ENCODE data around the gene VPS11. TPM values are rescaled to one million over a fixed set of nuclear protein-coding genes. Genes with fewer than 3 reads are reported as not detected.
A peak's percentile ranks its signal among the peaks of the same experiment; 100 is the strongest.

VPS11 gene
- total RNA-seq, 1 experiment from 2014 or later, result 18.6 TPM

DNA sequence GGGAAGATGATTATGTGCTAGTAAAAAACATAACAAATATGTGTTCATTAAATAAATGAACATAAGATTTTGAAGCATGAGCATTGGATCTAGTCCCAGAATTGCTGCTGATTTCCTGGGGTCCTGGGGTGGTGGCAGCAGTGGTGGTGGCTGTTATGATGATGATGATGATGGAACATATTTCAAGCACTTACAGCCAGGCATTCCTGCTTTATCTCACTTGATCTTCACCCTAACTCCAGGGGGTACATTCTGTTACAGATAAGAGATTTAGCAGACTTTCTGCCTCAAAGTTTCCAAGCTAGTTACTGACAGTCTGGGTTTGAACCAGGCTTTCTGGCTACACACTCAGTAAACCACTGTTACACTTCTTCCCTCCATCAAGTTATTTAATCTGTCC, 43.9 kb upstream of the VPS11 start:
- Histone ChIP-seq H3K4me2 (ENCODE audit: insufficient read depth, insufficient read length, low read length) (no peak overlapping the region), H3K23ac (ENCODE audit: insufficient read length, low read depth, low read length) (no peak overlapping the region), H3K4me1 (ENCODE audit: insufficient read depth, low read length) (peaks cover 4% of the 10 kb centered on the region; the same call in 1 of the 2 replicates), H3K27ac (ENCODE audit: insufficient read length, low read depth, low read length) (no peak overlapping the region), H2AFZ (ENCODE audit: low read length) (no peak overlapping the region), H2BK15ac (ENCODE audit: low read depth, low read length) (no peak overlapping the region), H3K79me2 (ENCODE audit: insufficient read depth, low read length) (peaks cover 4% of the 10 kb centered on the region; the same call in 1 of the 2 replicates), H3K14ac (ENCODE audit: insufficient read depth, low read length) (no peak overlapping the region), H3K9me3 (ENCODE audit: control insufficient read depth, low read depth, low read length) (no peaks in the 10 kb centered on the region), H3K56ac (ENCODE audit: insufficient read length, low read depth, low read length) (no peak overlapping the region), H4K20me1 (ENCODE audit: control insufficient read depth, insufficient read depth, insufficient read length) (no peaks in the 10 kb centered on the region), H3K27me3 (ENCODE audit: insufficient read depth, low read length) (no peaks in the 10 kb centered on the region), H3K23me2 (ENCODE audit: insufficient read length, low read depth, low read length, poor library complexity, severe bottlenecking) (peaks cover 3% of the 10 kb centered on the region), H3K4ac (ENCODE audit: low read depth, low read length) (no peak overlapping the region), H2BK5ac (ENCODE audit: insufficient read length, low read length) (no peak overlapping the region), H2BK120ac (ENCODE audit: low read depth, low read length, poor library complexity, severe bottlenecking) (no peak overlapping the region), H3K79me1 (ENCODE audit: insufficient read depth, low read depth, low read length, poor library complexity, severe bottlenecking) (no peaks in the 10 kb centered on the region), H2BK20ac (ENCODE audit: low read depth, low read length, poor library complexity, severe bottlenecking) (no peak overlapping the region), H4K5ac (ENCODE audit: insufficient read length, low read depth, low read length) (no peak overlapping the region), H3K18ac (ENCODE audit: insufficient read length, low read depth, low read length) (no peak overlapping the region), H2AK5ac (ENCODE audit: insufficient read length, low read length) (no peak overlapping the region), H4K91ac (ENCODE audit: insufficient read length, low read depth, low read length) (no peak overlapping the region), H2BK12ac (ENCODE audit: insufficient read length, low read depth, low read length) (no peak overlapping the region), H3K9ac (ENCODE audit: extremely low read depth, insufficient read length, low read length) (no peak overlapping the region), H3T11ph (ENCODE audit: low read length) (no peak overlapping the region), H4K8ac (replicated peaks; ENCODE audit: insufficient read length, low read depth, low read length) (no peak overlapping the region)
- Mint-ChIP-seq H3K9me3 (no peaks in the 10 kb centered on the region), H3K36me3 (ENCODE audit: insufficient read depth in 1 of 3, low read depth in 3 of 3) (peaks cover 32 to 78% (median 76%) of the 10 kb centered on the region in 3 experiments; a peak in 6 of 7 replicates), H3K4me3 (no peak overlapping the region), H3K27ac (peak overlapping the region in 1 of 3 experiments; percentile 44; a peak in 1 of 7 replicates), H3K27me3 (ENCODE audit: low read depth) (no peaks in the 10 kb centered on the region), H3K4me1 (peaks cover 18 to 23% of the 10 kb centered on the region in 2 experiments)
- no peak for DNase-seq
- TF ChIP-seq, protein P1, sequence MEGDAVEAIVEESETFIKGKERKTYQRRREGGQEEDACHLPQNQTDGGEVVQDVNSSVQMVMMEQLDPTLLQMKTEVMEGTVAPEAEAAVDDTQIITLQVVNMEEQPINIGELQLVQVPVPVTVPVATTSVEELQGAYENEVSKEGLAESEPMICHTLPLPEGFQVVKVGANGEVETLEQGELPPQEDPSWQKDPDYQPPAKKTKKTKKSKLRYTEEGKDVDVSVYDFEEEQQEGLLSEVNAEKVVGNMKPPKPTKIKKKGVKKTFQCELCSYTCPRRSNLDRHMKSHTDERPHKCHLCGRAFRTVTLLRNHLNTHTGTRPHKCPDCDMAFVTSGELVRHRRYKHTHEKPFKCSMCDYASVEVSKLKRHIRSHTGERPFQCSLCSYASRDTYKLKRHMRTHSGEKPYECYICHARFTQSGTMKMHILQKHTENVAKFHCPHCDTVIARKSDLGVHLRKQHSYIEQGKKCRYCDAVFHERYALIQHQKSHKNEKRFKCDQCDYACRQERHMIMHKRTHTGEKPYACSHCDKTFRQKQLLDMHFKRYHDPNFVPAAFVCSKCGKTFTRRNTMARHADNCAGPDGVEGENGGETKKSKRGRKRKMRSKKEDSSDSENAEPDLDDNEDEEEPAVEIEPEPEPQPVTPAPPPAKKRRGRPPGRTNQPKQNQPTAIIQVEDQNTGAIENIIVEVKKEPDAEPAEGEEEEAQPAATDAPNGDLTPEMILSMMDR (conservative IDR thresholded peaks at IDR 0.05), result no peak

Data from H9 (cell line).